Measurements from ENCODE around the gene OSBPL5.
"Not testable (repeated sequence)": the region's sequence is repeated elsewhere in the genome, so short reads cannot be mapped to it uniquely, and the experiment has no call there.

Gene OSBPL5

DNA sequence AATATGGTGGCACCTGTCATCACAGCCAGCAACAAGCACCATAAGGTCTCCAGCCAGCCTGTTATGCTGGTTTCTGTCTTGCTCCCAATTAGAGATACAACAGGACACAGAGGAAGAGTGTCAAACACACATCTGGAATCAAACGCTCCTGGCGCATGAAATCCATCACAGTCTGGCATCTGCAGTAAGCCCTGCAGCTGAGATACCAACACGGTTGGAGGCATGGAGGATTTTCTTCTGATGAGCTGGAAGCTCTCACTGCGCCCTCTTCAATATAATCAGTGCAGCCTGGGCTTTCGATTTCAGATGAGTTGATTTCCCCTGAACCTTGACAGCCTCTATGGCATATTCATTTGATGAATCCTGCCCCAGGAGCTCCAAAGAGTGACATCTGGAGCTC is 80.1 kb downstream of the OSBPL5 start:
- no peak for DNase-seq (ENCODE audit: low read depth in 3 of 3)

DNA sequence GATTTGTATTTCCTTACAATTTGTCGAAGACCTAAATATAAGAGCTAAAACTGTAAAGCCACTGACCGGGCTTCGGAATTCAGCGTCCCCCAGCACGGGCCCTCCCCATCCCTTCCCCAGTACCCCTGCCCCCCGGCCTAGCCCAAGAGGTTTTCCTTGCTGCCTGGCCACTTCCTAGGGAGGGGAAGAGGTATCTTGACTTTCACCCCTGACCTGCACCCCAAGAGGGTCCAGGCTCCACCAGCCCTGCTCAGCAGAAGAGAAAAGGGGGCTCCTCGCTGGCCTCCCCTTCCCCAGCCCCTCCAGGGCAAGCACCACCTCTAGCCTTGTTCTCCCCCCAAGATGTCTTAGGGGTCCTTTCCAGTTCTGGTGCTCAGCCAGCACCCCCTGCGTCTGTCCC is 81.8 kb downstream of the OSBPL5 start:
- DNase-seq (ENCODE audit: low read depth in 3 of 3) = no peak

DNA sequence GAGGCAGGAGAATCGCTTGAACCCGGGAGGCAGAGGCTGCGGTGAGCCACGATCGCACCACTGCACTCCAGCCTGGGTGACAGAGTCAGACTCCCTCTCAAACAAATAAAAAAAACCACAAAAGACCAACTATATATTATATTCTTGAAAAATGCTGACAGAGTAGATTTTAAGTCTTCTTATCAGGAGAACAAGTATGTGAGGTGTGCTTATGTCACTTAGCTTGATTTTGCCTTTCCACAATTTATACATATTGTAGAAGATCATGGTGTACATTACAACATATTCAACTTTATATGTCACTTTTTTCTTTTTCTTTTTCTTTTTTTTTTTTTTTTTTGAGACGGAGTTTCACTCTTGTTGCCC is 83.7 kb downstream of the OSBPL5 start:
- no peak for DNase-seq (ENCODE audit: low read depth in 3 of 3)

DNA sequence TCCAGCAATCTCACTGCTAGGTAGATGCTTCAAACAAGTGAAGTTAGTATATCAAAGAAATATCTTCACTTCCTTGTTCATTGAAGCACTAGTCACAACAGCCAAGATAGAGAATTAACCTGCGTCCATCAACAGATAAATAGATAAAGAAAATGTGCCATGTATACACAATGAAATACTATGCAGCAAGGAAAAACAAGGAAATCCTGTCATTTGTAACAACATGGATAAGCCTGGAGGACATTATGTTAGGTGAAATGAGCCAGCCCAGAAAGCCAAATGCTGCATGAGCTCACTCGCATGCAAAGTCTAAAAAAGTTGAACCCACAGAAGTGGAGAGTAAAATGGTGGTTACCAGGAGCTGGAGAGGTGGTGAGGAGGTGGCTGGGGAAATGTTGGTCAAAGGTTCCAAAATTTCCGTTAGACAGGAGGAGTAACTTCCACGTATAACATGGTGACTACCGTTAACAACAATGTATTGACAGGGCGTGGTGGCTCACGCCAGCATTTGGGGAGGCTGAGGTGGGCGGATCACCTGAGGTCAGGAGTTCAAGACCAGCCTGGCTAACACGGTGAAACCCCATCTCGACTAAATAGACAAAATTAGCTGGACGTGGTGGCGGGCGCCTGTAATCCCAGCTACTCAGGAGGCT is 84.3 kb downstream of the OSBPL5 start:
- no peak for DNase-seq (ENCODE audit: low read depth in 3 of 3)

DNA sequence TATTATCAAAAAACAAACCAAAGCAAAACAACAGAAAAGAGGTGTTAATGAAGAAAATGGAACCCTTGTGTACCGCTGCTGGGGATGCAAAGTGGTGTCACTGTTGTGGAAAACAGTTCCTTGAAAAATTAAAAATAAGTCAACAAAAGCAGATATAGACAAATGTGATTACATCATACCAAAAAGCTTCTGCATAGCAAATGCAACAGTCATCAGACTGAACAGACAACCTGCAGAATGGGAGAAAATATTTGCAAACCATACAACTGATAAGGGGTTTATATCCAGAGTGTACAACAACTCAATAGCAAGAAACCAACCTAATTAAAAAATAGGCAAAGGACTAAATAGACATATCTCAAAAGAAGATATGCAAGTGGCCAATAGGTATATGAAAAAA is 85.0 kb downstream of the OSBPL5 start:
- DNase-seq (ENCODE audit: low read depth in 3 of 3) = no peak

DNA sequence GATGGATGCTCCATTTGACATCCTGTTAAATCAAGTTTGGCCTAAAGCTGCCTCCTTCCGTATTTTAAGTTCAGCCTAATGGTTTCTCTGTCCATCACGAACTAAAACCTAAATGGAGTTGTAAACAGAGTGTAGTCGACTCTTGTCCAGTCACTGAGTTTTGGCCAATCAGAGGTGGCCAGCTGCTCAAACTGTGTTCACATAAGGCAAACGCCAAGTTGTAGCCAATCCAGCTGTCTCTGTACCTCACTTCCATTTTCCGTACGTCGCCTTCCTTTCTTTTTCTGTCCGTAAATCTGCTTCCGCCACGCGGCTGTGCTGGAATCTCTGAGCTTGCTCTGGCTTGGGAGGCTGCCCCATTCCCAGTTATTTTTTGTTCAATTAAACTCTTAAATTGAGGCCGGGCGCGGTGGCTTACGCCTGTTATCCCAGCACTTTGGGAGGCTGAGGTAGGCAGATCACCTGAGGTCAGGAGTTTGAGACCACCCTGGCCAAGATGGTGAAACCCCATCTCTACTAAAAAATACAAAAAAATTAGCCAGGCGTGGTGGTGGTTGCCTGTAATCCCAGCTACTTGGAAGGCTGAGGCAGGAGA is 87.2 kb downstream of the OSBPL5 start:
- DNase-seq (ENCODE audit: low read depth in 3 of 3) = no peak

DNA sequence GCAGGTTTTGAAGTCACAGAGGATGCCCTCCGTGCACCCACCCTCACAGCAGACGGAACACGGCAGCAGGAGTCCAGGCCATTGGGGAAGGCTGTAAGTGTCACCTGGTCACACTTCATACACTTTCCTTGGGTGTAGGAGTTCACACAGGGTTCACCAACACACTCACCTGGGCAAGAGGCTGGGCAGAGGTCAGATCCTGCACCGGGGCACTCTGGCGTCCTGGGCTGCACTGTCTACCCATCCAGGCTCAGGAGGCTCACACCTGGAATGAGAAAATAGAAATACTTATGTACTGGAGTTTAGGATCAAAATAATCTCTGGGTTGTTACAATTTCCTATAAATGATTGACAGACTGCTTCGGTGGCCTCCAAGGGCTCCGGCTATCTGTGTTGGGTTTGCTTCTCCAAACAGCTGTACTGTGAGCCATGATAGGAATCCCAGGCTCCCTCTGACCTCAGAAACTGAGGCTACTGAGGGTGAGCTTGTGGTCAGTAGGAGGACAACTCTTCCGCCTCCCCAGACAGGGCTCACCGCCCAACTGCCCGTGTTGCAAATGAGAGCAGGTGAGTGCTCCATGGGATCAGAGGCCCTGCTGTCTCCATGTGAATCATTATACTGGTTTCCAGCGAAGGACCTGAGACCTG is 87.8 kb downstream of the OSBPL5 start:
- DNase-seq (ENCODE audit: low read depth in 3 of 3) = no peak

DNA sequence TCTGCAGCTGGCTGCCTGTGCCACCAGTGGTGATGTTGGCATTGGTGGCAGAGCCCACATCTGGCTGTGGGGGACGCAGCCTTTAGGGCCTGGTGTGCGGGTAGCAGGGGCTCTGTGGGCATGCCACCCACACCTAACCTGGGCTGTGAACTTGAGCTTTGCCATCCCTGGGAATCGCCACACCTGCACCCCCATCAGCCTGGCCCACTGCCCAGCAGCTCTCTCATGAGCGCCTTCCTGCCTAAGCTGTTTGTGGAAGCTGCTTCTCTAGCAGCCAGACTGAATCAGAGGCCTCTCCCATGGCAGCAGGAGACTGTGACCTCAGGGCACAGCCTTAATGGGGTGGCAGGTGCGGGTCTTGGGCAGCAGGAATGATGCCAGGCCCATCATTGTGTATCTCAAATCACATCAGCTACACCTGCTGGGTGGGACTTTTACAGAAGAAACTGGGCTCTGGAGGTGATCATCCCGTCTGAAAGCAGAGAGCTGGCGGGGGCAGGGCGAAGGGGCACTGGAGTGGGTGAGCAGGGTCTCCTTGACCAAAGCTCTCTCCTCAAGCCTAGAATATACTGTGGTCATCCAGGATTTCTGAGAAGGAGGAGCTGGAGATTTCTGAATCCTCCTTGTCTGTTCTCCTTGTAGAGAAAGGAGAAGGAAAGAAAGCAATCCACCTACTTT is 90.1 kb downstream of the OSBPL5 start:
- no peak for DNase-seq (ENCODE audit: low read depth in 3 of 3)

DNA sequence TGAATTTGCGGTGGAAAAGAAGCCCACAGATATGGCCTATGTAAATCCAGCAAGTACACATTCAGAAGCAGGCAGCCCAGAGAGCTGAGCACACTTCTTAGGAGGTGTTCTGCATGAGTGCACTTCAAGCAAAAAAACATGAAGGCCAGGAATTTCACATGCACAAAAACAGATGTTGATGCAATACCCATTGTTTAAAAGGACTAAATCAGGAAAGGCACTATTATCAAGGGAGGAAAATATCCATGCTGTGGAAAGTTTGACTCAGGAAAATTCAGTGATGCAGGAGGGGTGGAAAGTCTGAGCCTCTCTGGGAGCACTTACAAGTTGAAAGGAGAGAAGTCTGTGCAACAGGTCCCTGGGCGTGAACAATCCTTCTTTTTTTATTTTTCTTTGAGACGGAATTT is 92.1 kb downstream of the OSBPL5 start:
- no peak for DNase-seq (ENCODE audit: low read depth in 3 of 3)

DNA sequence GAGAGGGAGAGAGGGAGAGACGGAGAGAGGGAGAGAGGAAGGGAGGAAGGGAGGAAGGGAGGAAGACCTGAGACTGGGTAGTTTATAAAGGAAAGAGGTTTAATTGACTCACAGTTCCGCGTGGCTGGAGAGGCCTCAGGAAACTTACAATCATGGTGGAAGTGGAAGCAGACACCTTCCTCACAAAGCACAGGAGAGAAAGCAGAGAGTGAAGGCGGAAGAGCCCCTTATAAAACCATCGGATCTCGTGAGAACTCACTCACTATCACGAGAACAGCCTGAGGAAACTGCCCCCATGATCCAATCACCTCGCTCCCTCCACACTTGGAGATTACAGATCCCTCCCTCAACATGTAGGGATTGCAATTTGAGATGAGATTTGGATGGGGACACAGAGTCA is 95.7 kb downstream of the OSBPL5 start:
- no peak for DNase-seq (ENCODE audit: low read depth in 3 of 3)

DNA sequence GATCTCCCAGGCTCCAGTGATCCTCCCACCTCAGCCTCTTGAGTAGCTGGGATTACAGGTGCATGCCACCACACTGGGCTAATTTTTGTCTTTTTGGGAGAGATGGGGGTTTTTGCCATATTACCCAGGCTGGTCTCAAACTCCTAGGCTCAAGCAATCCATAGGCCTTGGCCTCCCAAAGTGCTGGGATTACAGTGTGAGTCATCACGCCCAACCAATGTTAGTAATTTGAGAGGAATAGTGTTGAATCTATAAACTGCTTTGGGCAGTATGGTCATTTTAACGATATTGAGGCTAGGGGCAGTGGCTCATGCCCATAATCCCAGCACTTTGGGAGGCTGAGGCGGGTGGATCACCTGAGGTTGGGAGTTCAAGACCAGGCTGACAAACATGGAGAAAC is 98.8 kb downstream of the OSBPL5 start:
- DNase-seq (ENCODE audit: low read depth in 3 of 3) = not testable (repeated sequence)

DNA sequence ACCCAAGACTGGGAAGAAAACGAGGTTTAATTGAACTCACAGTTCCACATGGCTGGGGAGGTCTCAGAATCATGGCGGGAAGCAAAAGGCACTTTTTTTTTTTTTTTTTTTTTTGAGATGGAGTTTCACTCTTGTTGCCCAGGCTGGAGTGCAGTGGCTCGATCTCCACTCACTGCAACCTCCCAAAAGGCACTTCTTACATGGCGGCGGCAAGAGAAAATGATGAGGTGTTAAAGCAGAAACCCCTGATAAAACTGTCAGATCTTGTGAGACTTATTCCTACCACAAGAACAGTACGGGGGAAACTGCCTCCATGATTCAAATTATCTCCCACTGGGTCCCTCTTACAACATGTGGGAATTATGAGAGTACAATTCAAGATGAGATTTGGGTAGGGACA is 100.4 kb downstream of the OSBPL5 start:
- DNase-seq (ENCODE audit: low read depth in 3 of 3) = not testable (repeated sequence)

DNA sequence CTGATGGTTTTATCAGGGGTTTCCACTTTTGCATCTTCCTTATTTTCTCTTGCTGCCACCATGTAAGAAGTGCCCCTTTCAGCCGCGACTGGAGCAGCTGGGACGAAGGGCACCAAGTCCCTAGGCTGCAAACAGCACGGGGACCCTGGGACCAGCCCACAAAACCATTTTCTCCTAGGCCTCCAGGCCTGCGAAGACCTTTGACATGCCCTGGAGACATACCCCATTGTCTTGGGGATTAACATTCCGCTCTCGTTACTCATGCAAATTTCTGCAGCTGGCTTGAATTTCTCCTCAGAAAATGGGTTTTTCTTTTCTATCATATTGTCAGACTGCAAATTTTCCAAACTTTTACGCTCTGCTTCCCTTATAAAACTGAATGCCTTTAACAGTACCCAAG is 101.2 kb downstream of the OSBPL5 start:
- not testable (repeated sequence) for DNase-seq (ENCODE audit: low read depth in 3 of 3)

DNA sequence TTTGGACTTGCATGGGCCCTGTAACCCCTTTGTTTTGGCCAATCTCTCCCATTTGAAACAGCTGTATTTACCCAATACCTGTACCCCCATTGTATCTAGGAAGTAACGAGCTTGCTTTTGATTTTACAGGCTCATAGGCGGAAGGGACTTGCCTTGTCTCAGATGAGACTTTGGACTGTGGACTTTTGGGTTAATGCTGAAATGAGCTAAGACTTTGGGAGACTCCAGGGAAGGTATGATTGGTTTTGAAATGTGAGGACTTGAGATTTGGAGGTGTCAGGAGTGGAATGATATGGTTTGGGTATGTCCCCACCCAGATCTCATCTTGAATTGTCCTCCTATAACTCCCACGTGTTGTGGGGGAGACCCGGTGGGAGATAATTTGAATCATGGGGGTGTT is 101.7 kb downstream of the OSBPL5 start:
- not testable (repeated sequence) for DNase-seq (ENCODE audit: low read depth in 3 of 3)

DNA sequence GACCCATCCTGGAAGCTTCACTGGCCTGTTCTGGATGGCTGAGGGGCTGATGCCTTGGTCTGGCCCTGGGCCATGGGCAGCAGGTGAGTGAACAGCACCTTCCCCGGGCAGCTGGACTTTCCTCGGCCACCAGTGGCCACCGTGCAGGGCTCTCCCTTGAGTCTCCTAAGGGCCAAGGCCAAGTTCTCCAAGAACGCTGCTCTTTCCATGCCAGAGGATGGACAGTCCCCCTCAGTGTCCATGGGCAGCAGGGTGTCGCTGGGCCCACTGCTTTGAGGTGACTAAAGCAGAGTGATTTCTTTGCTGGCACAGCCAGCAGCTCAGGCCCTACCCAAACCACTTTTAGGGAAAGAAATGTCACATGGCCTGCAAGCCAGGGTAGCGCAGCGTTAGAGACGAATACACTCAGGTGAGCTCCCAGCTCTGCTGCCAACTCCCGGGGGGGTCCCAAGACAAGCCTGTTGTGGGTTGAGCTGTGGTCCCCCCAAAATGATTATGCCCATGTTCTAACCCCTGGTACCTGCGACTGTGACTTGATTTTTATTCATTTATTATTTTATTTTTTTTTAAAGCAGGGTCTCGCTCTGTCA is 104.6 kb downstream of the OSBPL5 start:
- DNase-seq (ENCODE audit: low read depth in 3 of 3) = no peak

DNA sequence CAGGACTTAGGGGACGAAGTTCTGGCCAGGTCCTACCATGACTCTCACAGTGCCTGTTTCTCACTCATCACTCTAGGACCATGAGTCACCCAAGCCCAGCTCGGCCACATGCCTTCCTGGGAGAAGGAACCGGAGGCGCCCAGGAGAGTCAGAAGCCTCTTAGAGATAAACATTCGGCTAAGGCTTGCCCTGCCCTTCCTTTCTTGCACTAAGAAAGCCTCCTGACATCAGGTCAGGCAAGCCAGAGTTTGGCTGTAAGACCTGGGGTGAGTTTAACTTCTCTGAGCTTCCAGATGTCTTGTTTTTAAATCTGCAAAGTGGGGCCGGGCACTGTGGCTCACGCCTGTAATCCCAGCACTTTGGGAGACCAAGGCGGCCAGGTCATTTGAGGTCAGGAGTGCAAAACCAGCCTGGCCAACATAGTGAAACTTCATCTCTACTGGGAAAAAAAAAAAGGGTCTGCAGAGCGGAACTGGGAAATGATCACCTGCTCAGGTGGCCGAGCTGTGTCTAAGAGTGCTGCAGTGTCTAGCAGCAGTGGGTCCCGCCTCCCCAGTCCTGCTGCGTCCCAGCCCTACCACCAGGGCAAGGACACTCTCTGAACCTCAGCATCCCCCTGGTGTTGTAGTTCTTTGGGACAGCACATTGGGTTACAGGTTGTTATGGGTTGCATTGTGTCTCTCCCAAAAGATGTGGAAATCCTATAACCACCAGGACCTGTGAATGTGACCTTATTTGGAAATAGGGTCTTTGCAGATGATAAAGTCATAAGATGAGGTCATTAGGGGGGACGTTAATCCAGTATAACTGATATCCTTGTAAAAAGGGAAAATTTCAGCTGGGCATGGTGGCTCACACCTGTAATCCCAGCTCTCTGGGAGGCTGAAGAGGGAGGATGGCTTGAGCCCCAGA is 106.1 kb downstream of the OSBPL5 start:
- no peak for DNase-seq (ENCODE audit: low read depth in 3 of 3)

DNA sequence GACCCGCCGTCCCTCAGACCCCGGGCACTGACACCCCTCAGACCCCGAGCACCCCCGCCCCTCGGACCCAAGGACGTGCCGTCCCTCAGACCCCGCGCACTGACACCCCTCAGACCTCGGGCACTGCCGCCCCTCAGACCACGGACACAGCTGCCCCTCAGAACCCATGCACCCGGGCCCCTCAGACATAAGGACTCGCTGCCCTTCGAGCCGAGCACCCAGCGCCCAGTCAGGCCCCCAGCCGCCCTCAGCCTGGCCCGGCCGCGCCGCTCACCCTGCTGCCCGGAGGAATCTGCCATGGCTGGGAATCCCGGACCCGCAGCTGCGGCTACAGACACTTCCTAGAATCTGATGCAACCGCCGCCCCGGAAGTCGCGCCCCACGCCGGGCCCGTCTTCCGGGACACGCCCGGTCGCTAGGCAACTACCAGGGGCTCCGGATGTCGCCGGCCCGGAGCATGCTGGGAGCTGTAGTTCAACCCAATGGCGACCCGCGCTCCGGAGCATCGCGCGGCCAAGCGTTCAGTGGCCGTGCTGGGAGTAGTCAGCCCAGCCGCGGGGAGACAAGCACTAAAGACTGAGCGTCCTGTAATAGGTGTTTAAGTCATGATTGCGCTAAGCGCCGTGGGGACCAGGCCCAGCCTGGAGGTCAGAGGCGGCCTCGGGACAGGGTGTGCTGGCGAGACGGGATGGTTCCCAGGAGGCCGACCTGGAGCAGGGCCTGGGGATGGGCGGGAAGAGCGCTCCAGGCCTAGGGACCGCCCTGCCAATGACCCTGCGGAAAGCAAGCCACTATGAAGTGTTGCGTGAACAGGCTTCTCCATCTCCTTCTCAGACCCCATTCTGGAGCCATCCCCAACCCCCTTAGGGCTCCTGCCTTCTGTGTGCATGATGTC is 107.8 kb downstream of the OSBPL5 start, which contains the start of gene CARS1:
CARS1 (minus strand) TSS at position 355 of the 895 bp plus-strand sequence; CDS start at position 299, 56 bp downstream.
- DNase-seq (ENCODE audit: low read depth in 3 of 3) = peak; percentile 90 to 96 (median 91)

DNA sequence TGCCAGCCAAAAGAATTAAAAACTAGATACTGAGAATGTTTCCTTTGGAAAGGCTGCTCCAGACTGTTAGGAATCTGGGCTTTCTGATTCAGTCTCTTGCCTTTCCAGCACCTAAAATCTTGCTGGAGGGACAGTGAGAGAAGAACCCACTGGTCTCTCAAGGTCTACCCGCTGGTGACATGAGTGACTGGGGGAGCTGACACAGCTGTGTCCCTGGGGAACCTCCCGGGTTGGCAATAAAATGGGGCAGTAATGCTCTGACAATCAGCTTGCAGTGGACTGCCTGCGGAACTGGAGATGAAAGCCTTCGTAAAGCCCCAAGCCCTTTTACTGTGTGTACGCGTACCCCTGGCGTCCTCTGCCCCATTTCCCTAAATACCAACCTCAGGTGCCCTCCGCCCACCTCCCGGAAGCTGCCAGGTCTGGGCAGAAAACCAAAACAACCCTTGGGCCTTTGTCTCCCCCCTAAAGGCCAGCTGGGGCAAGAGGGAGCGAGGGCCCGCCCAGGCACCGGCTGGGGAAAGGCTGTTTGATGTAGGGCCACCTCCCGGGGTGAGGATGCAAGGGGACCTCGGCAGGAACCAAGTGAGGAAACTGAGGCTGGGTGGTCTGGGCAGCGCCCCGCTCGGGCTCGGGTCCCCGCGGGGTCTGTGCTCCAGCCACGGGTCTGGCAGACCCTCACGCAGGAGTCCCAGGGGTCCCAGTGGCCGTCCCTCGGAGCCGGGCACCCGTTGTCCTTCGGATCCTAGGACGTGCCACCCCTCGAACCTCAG is 108.6 kb downstream of the OSBPL5 start:
- DNase-seq (ENCODE audit: low read depth in 3 of 3) = peak in 1 of 3 experiments; percentile 22

DNA sequence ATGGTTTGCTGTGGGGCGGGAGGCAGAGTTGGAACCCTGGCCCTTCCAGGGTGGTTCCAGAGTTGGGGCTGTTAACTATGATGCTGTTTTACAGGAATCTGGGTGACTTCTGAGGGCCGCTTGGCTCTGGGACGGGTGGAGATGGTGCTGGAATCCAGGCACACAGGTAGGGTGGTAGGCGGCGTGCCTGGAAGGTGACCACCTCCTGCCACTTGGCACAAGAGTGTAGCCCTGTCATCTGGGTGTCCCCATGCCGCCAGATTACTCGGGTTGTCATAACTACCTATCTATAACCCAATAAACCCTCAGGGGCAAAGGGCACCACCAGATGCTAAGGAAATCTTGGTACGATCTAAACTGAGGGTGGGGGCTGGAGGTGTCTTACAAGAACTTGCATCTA is 109.2 kb downstream of the OSBPL5 start:
- no peak for DNase-seq (ENCODE audit: low read depth in 3 of 3)

Measured in stimulated activated CD4-positive, alpha-beta T cell treated with anti-CD3 and anti-CD28 coated beads, TNF-alpha, amount 100 ng/mL, for 24 hours (primary cell).